ENCODE results near the gene SETD7. TPM values are rescaled to one million over a fixed set of nuclear protein-coding genes. Genes with fewer than 3 reads are reported as not detected.

SETD7 gene
- polyA plus RNA-seq, 3 donors = 14.1 to 16.8 (median 15.4) TPM

GRCh38 chr4:139576219-139576618 is 20.2 kb upstream of the SETD7 start:
- Mint-ChIP-seq H3K4me1 (no peaks in the 10 kb centered on the region), H3K4me3 (no peak overlapping the region), H3K36me3 (no peaks in the 10 kb centered on the region), H3K9me3 (peaks cover 0 to 8% (median 7%) of the 10 kb centered on the region in 7 donors), H3K27me3 (ENCODE audit: low read depth in 3 of 3) (peaks cover 0 to 2% (median 0%) of the 10 kb centered on the region in 3 donors), H3K27ac (peak overlapping the region in 1 of 7 donors; percentile 55)
- no peak for DNase-seq
- Histone ChIP-seq H3K36me3 (replicated peaks in 1 of 2; ENCODE audit: control insufficient read depth in 1 of 2, insufficient read depth in 2 of 2, low read length in 2 of 2) (no peaks in the 10 kb centered on the region), H3K27ac (ENCODE audit: low read depth in 1 of 2, low read length in 2 of 2) (no peak overlapping the region), H3K4me3 (replicated peaks in 1 of 3; ENCODE audit: low read depth in 2 of 3, low read length in 3 of 3) (no peak overlapping the region), H3K4me2 (replicated peaks; ENCODE audit: extremely low read depth, low read length, poor library complexity, severe bottlenecking) (no peak overlapping the region), H2AFZ (ENCODE audit: insufficient read depth, low read depth, low read length, poor library complexity, severe bottlenecking) (no peak overlapping the region), H3K4me1 (ENCODE audit: control insufficient read depth in 1 of 2, insufficient read depth in 2 of 2, low read length in 2 of 2) (no peaks in the 10 kb centered on the region), H3K9me3 (replicated peaks in 1 of 2; ENCODE audit: control insufficient read depth in 1 of 2, insufficient read depth in 1 of 2, low read length in 2 of 2) (peaks cover 0 to 3% of the 10 kb centered on the region in 2 donors), H4K20me1 (ENCODE audit: insufficient read depth, low read length) (no peaks in the 10 kb centered on the region), H3K9ac (ENCODE audit: insufficient read depth, low read length, poor library complexity, severe bottlenecking) (no peak overlapping the region), H3K27me3 (ENCODE audit: control insufficient read depth in 2 of 2, insufficient read depth in 2 of 2, low read length in 2 of 2) (no peaks in the 10 kb centered on the region), H3K79me2 (ENCODE audit: insufficient read depth, low read length) (no peaks in the 10 kb centered on the region)
- intact Hi-C loops (cut with micrococcal nuclease) = no loop called here
- TF ChIP-seq CTCF (IDR thresholded peaks at IDR 0.05) = no peak
- WGBS (ENCODE audit: insufficient coverage) = no CpG with 5 or more reads among the region's 5 CpGs

GRCh38 chr4:139575072-139575471 is 19.1 kb upstream of the SETD7 start:
- no peaks in the 10 kb centered on the region for H3K4me1 Mint-ChIP-seq
- H3K36me3 Mint-ChIP-seq = no peaks in the 10 kb centered on the region
- H3K9me3 Mint-ChIP-seq = peaks cover 0 to 8% (median 7%) of the 10 kb centered on the region in 7 donors
- peaks cover 0 to 3% of the 10 kb centered on the region in 2 donors for H3K9me3 ChIP-seq (replicated peaks in 1 of 2; ENCODE audit: control insufficient read depth in 1 of 2, insufficient read depth in 1 of 2, low read length in 2 of 2)
- no peak overlapping the region for H3K9ac ChIP-seq (ENCODE audit: insufficient read depth, low read length, poor library complexity, severe bottlenecking)
- no peak for TF ChIP-seq CTCF (IDR thresholded peaks at IDR 0.05)
- H3K36me3 ChIP-seq (replicated peaks in 1 of 2; ENCODE audit: control insufficient read depth in 1 of 2, insufficient read depth in 2 of 2, low read length in 2 of 2) = no peaks in the 10 kb centered on the region
- peaks cover 0 to 2% (median 0%) of the 10 kb centered on the region in 3 donors for H3K27me3 Mint-ChIP-seq (ENCODE audit: low read depth in 3 of 3)
- H3K4me2 ChIP-seq (replicated peaks; ENCODE audit: extremely low read depth, low read length, poor library complexity, severe bottlenecking) = no peak overlapping the region
- H3K4me3 ChIP-seq (replicated peaks in 1 of 3; ENCODE audit: low read depth in 2 of 3, low read length in 3 of 3) = no peak overlapping the region
- peak overlapping the region in 1 of 7 donors; percentile 59 for H3K27ac Mint-ChIP-seq
- no peak for DNase-seq
- H3K4me1 ChIP-seq (ENCODE audit: control insufficient read depth in 1 of 2, insufficient read depth in 2 of 2, low read length in 2 of 2) = no peaks in the 10 kb centered on the region
- no peak overlapping the region for H3K27ac ChIP-seq (ENCODE audit: low read depth in 1 of 2, low read length in 2 of 2)
- no peak overlapping the region for H2AFZ ChIP-seq (ENCODE audit: insufficient read depth, low read depth, low read length, poor library complexity, severe bottlenecking)
- H3K27me3 ChIP-seq (ENCODE audit: control insufficient read depth in 2 of 2, insufficient read depth in 2 of 2, low read length in 2 of 2) = no peaks in the 10 kb centered on the region
- H4K20me1 ChIP-seq (ENCODE audit: insufficient read depth, low read length) = no peaks in the 10 kb centered on the region
- no peak overlapping the region for H3K4me3 Mint-ChIP-seq
- WGBS (ENCODE audit: insufficient coverage) = 83% methylated on average over 2 of the region's 5 CpGs
- intact Hi-C loops (cut with micrococcal nuclease) = no loop called here
- no peaks in the 10 kb centered on the region for H3K79me2 ChIP-seq (ENCODE audit: insufficient read depth, low read length)

Measured in CD14-positive monocyte (primary cell).